NB4 (cell line): ENCODE data around the gene C2CD2.

ENCODE experiments used
- TF ChIP-seq, protein P1 (sequence below): IDR thresholded peaks from one replicate; pipeline ENCODE4 v1.5.1; 2012; ENCODE audit warnings: low read depth, low read length
- TF ChIP-seq, protein P2 (sequence below): IDR thresholded peaks from 2 replicates; pipeline ENCODE4 v1.6.1; 2011; ENCODE audit warnings: low read depth, low read length

DNA sequence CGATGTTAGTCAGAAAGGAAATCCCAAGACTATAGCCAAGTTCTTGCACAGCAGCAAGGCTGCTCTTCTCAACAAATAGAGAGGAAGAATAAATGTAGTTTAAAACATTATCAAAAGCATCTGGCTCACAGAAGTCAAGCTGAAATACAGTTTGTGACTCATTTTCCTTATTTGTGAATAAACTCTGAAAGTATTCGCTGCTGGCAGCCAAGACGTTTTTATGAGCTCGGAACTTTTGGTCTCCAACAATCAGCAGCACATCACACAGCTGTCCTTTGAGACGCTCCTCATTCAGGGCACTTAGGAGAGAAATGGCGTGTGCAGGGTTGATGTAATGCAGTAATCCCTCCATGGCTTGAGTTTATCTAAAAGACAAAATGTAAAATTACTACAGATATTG is 39.9 kb upstream of the C2CD2 start:
- TF ChIP-seq, protein P1, sequence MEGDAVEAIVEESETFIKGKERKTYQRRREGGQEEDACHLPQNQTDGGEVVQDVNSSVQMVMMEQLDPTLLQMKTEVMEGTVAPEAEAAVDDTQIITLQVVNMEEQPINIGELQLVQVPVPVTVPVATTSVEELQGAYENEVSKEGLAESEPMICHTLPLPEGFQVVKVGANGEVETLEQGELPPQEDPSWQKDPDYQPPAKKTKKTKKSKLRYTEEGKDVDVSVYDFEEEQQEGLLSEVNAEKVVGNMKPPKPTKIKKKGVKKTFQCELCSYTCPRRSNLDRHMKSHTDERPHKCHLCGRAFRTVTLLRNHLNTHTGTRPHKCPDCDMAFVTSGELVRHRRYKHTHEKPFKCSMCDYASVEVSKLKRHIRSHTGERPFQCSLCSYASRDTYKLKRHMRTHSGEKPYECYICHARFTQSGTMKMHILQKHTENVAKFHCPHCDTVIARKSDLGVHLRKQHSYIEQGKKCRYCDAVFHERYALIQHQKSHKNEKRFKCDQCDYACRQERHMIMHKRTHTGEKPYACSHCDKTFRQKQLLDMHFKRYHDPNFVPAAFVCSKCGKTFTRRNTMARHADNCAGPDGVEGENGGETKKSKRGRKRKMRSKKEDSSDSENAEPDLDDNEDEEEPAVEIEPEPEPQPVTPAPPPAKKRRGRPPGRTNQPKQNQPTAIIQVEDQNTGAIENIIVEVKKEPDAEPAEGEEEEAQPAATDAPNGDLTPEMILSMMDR, result no peak
- TF ChIP-seq, protein P2, sequence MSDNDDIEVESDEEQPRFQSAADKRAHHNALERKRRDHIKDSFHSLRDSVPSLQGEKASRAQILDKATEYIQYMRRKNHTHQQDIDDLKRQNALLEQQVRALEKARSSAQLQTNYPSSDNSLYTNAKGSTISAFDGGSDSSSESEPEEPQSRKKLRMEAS, result no peak
